GM19193 (cell line): ENCODE data around the gene NAGPA.

Experiments used
- POLR2A ChIP-seq: IDR thresholded peaks from 4 replicates; pipeline ENCODE4 v1.6.1; 2011; ENCODE audit not compliant: insufficient read depth, insufficient read length; ENCODE audit errors: extremely low read depth

NAGPA gene

DNA sequence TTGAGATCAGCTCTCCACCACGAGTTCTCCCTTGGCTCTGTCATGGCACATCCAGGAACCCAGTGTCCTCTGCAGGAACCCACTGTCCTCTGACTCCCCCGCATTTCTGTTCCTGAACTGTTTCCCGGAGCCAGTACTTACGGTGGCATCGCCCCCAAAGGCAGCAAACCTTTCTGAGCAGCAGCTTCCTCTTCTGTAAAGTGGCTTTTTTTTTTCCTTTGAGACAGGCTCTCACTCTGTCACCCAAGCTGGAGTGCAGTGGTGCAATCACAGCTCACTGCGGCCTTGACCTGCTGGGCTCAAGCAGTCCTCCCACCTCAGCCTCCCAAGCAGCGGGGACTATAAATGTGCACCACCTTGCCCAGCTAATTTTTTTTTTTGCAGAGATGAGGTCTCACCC lies 32.2 kb downstream of the NAGPA start:
- no peak for TF ChIP-seq POLR2A

DNA sequence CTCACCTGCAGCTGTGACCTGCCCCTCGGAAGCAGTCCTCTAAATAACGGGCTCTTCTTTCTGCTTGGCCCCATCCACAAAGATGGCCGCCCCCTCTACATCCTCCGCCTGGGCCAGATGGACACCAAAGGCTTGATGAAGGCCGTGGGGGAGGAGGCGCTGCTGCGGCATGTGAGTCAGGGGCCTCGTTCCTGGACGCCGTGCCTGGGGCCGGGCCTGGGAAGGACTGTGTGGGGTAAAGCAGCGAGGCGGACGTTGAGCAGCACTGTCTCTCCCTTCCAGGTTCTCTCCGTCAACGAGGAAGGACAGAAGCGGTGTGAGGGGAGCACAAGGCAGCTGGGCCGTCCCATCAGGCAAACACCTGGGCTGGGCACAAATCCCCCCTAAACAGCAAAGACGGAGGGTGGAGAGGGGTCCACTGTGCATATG lies 33.1 kb downstream of the NAGPA start:
- no peak for TF ChIP-seq POLR2A

DNA sequence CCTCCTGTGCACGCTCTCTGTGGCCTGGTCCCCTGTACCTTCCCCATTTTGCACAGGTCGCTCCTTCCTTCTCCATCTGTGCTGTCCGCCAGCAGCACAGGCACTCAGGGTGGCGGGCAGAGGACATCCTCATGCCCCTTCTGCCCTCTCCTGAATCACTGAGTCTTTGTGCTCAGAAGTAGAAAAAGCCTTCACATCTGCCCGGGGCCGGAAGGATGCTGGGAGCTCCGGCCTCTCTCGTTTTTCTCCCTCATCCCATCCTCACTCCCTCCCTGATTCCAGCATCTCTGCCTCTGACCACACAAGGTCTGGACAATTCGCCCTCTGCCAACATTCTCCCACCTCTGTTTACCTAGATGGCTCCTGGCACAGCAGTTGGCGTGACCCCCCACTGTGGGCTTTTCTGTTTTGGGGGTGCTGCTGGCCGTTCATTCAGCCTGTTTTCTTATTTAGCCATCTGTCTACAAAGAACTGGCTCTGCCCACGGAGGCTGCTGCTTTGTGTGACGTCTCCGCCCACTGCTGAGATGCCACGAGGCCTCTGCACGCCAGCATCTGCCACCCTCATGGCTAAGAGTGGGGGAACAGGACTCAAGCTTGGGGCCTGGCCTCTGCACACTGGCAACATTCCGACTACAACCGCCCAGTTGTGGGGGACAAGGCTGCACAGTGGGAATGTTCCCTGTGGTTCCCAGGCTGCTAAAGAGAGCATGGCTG lies 38.9 kb downstream of the NAGPA start:
- no peak for TF ChIP-seq POLR2A

DNA sequence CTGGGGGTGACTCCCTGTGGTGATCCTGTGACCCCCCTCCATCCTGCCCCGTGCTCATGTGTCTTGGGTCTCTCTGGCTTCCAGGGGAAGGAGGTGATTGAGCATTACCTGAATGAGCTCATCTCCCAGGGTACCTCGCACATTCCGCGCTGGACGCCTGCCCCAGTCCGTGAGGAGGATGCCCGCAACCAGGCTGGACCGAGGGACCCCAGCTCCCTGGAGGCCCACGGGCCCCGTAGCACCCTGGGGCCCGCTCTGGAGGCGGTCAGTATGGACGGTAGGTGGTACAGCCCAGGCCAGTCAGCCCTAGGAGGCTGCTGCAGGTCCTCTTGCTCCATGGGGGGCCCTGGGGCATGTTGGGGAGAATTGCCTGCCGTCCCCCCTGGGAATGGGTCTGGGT lies 42.0 kb downstream of the NAGPA start:
- TF ChIP-seq POLR2A = no peak

DNA sequence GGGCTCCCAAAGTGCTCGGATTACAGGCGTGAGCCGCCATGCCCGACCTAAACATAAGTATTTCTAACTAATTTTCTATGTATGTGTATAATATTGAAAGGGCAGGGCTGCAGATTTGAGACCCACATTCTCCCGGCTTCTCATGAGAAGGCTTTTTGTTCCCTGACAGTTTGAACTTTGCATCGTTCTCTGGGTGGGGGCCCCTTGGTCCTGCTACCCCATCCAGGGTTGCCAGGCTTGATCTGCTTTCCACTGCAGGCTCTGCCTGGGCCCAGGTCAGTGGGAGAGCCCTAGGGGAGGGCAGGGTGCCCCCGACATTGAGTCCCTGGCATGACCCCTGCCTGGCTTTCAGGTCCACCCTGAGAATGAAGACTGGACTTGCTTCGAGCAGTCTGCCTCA lies 43.3 kb downstream of the NAGPA start:
- no peak for TF ChIP-seq POLR2A

DNA sequence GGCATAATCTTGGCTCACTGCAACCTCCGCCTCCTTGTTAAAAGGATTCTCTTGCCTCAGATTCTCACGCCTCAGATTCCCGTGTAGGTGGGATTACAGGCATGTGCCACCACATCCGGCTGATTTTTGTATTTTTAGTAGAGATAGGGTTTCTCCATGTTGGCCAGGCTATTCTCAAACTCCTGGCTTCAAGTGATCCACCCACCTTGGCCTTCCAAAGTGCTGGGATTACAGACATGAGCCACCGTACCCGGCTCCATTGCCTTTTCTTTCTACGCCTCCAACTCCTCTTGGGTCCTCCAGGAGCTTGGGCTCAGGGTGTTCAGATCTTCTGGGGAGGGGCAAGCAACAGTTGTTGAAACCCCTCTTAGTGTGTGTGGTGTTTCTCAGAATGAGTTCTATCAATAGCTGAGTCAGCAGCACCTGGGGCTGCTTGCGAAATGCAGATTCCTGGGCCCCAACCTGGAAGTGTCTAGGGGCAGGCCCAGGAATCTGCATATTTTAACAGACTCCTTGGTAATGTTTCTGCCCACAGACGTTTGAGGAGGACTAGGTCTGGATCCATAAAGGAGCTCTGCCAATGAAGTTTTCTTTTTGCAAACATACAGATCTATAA lies 44.2 kb downstream of the NAGPA start:
- no peak for TF ChIP-seq POLR2A

DNA sequence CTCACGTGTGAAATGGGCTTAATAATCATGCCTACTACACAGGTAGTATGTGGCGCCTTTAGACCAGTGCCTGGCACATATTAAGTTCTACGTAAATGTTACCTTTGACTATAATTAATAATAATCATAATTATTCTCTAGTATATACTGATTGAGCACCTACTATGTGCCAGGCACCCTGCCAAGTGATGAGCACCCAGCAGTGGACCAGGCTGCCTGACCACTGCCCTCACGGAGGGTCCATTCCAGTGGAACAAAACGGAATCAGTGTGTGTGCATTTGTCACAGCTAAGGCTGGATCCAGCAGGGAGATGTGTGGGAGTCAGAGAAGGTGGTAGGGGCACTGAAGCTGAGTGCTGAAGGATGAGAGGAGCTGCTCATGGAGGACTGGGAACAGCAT lies 45.1 kb downstream of the NAGPA start:
- no peak for TF ChIP-seq POLR2A

DNA sequence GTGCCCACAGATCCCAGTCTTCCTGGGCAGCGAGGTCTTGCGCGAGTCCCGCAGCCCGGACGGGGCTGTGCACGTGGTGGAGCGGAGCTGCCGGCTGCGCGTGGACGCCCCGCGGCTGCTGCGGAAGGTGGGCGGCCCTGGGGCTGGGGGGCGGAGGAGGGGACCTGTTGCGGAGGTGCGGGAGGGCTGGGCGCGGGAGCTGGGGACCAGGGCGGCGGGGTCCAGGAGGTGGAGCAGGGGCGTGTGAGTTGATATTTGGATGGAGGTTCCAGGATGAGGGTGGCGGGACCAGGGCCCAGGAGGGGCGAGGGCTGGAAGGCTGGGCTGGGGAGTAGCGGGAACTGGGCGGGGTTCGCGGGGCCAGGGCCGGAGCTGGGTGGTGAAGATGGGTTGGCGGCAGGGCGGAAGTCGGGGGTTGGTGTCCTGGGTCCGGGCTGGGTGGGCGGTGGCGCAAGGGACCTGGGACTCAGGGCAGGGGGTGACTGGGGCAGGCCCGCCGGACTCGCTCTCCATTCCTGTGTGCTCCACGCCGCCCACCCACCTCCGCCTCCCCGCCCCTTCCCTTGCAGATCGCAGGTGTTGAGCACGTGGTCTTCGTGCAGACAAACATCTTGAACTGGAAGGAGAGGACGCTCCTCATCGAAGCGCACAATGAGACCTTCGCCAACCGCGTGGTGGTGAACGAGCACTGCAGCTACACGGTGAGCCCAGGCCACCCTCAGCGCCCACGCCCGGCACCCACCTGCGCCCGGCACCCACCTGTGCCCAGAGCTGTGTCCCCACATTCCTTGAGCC lies 46.0 kb downstream of the NAGPA start:
- TF ChIP-seq POLR2A = no peak

DNA sequence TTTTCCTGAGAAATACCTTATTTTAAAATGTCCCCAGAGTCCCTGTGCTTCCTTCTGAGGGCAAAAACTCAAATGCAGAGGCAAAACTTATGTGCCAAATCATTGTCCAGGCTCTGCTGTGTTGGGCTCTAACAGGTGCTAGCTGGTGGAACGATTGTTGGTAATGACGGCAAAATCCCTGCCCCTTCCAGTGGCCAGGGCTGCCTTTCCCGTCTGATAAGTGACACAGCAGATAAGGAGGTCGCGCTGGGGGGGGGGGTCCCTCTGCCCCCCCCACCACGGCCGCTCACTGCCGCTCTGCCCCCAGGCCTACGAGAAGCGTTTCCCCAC lies 46.5 kb downstream of the NAGPA start:
- TF ChIP-seq POLR2A = no peak

DNA sequence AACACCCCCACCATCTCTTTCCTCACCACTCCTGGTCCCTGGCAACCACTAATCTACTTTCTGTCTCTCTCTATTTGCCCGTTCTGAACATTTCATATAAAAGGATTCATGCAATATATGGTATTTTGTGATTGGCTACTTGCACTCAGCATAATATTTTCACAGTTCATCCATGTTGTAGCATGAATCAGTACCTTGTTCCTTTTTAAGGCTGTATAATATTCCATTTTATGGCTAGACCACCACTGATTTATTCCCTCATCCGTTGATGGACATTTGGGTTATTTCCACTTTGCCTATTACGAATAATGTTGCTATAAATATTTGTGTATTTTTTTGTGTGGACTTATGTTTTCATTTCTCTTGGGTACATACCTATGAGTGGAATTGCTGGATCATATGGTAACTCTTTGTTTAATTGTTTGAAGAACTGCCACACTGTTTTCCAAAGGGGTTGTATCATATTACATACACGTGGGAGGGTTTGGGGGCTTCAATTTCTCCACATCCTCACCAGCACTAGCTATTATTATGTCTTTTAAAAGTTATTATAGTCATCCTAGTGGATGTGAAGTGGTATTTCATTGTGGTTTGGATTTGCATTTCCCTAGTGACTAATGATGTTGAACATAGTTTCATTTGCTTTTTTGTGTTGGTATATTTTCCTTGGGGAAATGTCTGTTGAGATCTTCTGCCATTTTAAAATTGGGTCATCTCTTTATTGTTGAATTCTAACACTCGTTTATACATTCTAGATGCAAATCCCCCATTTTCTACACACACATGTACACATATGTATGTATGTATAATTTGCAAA lies 49.4 kb downstream of the NAGPA start:
- TF ChIP-seq POLR2A = no peak

DNA sequence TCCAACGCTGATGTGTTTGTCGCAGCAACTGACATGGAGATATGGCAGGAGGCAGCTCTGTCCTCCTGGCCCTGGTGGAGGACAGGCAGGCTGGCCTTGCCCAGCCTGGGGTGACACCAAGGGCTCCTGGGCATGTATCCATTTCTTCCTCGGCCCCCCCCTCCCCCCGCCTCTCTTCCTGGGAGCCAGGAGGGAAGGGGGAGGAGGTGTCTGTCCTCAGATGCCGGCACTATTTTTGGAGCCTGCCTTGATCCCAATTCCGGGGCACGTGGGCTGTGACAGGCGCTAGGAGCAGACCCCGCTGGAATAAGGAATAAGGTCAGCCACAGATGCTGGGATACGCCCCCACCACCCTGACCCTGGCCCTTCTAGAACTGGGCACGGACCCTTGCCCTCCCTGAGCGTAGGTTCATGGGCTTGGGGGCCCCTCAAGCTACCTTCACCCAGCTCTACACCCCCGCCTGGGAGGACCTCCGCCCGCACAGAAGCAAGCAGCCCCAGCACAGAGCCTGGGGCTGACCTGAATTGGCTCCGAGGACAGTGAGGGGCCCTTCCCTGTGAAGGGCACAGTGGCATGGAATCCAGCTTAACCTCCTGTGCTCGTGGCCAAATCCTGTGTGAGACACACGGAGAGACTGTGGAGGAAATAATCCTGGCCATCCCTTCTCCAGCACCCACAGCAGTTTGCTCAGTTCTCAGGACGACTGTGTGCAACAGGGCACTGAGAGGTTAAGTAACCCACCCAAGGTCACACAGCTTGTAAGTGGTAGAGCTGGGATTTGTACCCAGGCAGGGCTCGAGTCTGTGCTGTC lies 51.5 kb downstream of the NAGPA start:
- TF ChIP-seq POLR2A = no peak

DNA sequence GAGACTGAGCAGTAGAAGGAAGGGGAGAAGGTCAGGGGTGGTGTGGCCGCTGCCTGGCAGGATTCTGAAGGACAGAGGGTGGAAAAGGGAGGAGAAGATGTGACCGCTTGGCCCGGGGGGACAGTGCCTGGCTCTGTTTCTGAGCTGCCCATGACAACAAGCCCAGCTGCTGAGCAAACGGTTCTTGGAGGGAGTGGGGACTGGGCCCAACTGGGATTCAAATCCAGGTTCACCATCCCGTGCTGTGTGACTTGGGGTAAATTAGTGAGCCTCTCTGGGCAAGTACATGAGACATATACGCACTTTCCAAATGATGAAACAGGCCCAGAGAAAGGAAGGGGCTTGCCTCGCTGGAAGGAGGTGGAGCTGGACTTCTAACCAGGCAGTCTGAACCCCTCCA lies 52.3 kb downstream of the NAGPA start:
- no peak for TF ChIP-seq POLR2A

DNA sequence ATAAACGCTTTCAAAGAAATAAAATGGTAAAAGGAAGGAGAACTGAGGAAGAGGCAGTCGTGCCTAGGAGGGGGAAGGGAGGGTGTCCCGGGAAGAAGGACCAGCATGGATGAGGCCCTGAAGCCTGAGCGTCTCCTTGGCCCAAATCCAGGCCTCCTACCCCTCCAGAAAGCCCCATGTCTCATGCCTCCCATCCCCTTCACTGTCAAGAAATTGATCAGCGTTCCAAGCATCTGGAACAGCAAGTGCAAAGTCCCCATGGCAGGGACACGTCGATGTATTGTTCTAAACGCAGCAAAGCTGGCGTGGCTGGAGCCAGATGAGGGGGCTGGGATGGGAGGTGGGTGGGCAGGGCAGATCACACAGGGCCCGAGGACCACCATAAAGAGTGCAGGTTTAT lies 53.0 kb downstream of the NAGPA start:
- TF ChIP-seq POLR2A = no peak
